GM21447 (cell line): Measurements from ENCODE around the gene GPR52.

Experiments
- ATAC-seq: cut with Tn5 transposase; IDR thresholded peaks from one replicate; pipeline ENCODE4 v1.9.1; 2021; ENCODE audit not compliant: unreplicated experiment

Gene GPR52

DNA sequence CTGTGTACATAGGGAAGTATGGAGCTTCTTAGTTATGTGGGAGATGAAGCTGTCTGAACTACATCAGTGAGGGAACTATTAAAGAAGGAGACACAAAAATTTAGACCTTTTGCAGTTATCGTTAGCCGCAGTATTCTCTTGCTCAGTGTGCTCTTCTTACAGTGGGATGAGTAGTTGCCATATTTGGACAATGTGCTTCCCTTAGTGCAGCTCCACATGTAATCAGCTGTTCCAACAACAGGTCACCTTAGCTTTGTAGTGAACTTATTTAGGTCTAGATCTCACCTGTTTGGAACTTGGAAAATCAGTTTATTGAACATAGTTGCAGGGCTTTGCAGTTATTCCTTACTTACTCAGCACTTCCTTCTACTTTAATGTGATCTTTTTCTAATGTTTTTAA, 18.1 kb downstream of the GPR52 start:
- no peak for ATAC-seq

DNA sequence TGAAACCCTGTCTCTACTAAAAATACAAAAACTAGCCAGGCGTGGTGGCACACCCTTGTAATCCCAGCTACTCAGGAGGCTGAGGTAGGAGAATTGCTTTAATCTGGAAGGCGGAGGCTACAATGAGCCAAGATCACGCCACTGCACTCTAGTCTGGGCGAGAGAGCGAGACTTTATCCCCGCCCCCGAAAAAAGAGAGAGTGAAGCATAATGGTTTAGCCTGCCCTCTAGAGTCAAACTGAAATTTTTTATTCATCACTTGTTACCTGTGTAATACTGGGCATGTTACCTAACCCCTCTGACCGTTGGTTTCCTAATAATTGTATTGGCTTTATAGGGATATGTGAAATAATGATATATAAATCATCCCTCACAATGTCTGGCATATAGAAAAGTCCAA, 18.8 kb downstream of the GPR52 start:
- ATAC-seq: no peak

DNA sequence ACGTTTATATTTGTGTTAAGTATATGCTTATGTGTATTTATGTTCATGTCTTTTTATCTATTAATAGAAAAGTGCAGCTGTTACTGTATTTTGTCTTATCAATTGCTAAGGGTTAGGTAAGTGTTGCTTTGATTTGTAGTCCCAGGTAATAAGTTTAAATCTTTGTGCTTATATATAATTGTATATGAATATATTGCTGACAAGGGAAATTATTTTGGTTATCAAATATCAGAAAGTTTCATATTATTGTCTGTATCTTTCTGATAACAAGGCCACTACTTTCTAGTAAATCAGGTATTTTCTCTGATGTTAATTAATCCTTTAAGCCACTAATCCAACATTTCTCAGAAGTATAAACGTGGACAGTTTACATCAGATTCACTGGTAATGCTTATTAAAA, 21.3 kb downstream of the GPR52 start:
- no peak for ATAC-seq

GRCh38 chr1:174469687-174470086, 21.9 kb downstream of the GPR52 start:
- ATAC-seq: no peak

GRCh38 chr1:174479281-174479680, 31.5 kb downstream of the GPR52 start:
- no peak for ATAC-seq

GRCh38 chr1:174480324-174480723, 32.6 kb downstream of the GPR52 start:
- no peak for ATAC-seq

- ATAC-seq: no peak
These were observed 43.8 kb downstream of the GPR52 start for GRCh38 chr1:174491606-174492005.

DNA sequence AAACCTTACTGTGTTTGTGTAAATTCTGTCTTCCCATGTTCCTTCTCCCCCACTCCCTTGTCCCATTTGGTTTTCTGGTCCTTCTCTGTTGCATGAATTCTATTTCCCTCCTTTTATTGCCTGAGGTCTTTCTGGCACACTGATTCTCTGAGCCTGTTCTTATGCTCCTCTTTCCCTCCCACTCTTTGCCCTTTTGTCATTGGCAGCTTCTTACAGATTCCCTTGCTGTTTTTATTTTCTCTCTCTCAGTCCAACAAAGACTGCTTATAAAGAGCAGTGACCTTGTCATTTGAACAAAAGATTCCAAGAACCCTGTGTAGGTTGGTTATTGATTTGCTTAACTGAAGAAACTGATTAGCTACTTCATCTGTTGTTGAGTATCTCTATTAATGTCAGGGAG, 49.7 kb downstream of the GPR52 start:
- ATAC-seq: no peak
